Aorta (tissue), 5 donors: ENCODE data around the gene CCNI. TPM values are rescaled to one million over a fixed set of nuclear protein-coding genes. Genes with fewer than 3 reads are reported as not detected.

Source experiments
- ATAC-seq: fragments of 200-7000 bp; cut with Tn5 transposase; one replicate; pipeline ENCODE4 v1.9.1; 2022; ENCODE audit warnings: moderate library complexity; ENCODE audit not compliant: low FRiP score
- DNase-seq, 2 donors: peaks; one replicate each; pipeline ENCODE4 v3.0.0-alpha.2; 2020
- H3K27ac ChIP-seq, 2 donors: one replicate each; pipeline ENCODE4 v1.5.1; 2013; ENCODE audit warnings: low read length in 2 of 2, mild to moderate bottlenecking in 2 of 2, moderate library complexity in 2 of 2, control low read depth in 1 of 2, inconsistent platforms in 1 of 2, low read depth in 1 of 2
- H3K27me3 ChIP-seq, 2 donors: one replicate each; pipeline ENCODE4 v1.6.1; 2013; ENCODE audit warnings: control low read depth in 1 of 2, low read length in 1 of 2, mild to moderate bottlenecking in 1 of 2, moderate library complexity in 1 of 2; ENCODE audit not compliant: insufficient read depth in 2 of 2, control insufficient read depth in 1 of 2
- H3K36me3 ChIP-seq, 2 donors: one replicate each; pipeline ENCODE4 v1.6.1; 2013; ENCODE audit warnings: control low read depth in 1 of 2, low read length in 1 of 2, mild to moderate bottlenecking in 1 of 2; ENCODE audit not compliant: insufficient read depth in 2 of 2, control insufficient read depth in 1 of 2
- H3K4me1 ChIP-seq, 2 donors: one replicate each; pipeline ENCODE4 v1.6.1; 2013; ENCODE audit warnings: low read length in 2 of 2, control low read depth in 1 of 2, mild to moderate bottlenecking in 1 of 2, moderate library complexity in 1 of 2; ENCODE audit not compliant: insufficient read depth in 2 of 2, control insufficient read depth in 1 of 2
- H3K4me3 ChIP-seq, 2 donors: one replicate each; pipeline ENCODE4 v1.5.1; 2013; ENCODE audit warnings: low read length in 2 of 2, control low read depth in 1 of 2, mild to moderate bottlenecking in 1 of 2
- H3K9me3 ChIP-seq: one replicate; pipeline ENCODE4 v1.6.1; 2013; ENCODE audit warnings: mild to moderate bottlenecking, low read length; ENCODE audit not compliant: control insufficient read depth
- WGBS, 2 donors: extraction: QIAGEN DNeasy Blood & Tissue Kit; methylation state at CpG; one replicate each; pipeline ENCODE4 v1.1.7; 2013; 5-methylcytosine and 5-hydroxymethylcytosine counted together
- intact Hi-C, 2 donors: fragments of 100-400 bp; cut with DNase I; formaldehyde crosslinking; loops; one replicate each; pipeline versions ENCODE4 v1.14.2 to v1.15.0; 2022
- polyA plus RNA-seq, 2 donors: library from polyadenylated mRNA; stranded (reverse); fragments of 200-250 nt; gene quantifications; one replicate each; pipeline ENCODE4 v1.2.3, GENCODE V29; 2013
- total RNA-seq, 2 donors: library from RNA; stranded (reverse); fragmentation: NEBNext Ultra II Directional; extraction: Animal tissue kit (Norgen Biotek cat#: 25700); gene quantifications; one replicate each; pipeline ENCODE4 v1.2.1, GENCODE V29; 2021
- donor health status: healthy with polysubstance abuse.
- donor health status: Bipolar disorder and iron deficiency.
- donor health status: DM: no; HTN: no; CAD: no.
- donor health status: DM: no; HTN: no; CAD: no.
- donor health status: DM: yes; HTN: yes; CAD: no.

CCNI gene
- total and polyA plus RNA-seq, 4 donors: 297 to 633 (median 410) TPM

- WGBS, 2 donors: 80 to 88% methylated on average over 1 of the region's 1 CpG
- H3K9me3 ChIP-seq: no peaks in the 10 kb centered on the region
- no peaks in the 10 kb centered on the region for H3K4me1 ChIP-seq
- ATAC-seq (no peak), DNase-seq (no peak)
- intact Hi-C loops: no loop called here
- no peaks in the 10 kb centered on the region for H3K36me3 ChIP-seq
- H3K27me3 ChIP-seq: no peaks in the 10 kb centered on the region
- no peak overlapping the region for H3K4me3 ChIP-seq
- H3K27ac ChIP-seq: no peak overlapping the region
Observed at GRCh38 chr4:77110730-77111129, 34.9 kb upstream of the CCNI start.

DNA sequence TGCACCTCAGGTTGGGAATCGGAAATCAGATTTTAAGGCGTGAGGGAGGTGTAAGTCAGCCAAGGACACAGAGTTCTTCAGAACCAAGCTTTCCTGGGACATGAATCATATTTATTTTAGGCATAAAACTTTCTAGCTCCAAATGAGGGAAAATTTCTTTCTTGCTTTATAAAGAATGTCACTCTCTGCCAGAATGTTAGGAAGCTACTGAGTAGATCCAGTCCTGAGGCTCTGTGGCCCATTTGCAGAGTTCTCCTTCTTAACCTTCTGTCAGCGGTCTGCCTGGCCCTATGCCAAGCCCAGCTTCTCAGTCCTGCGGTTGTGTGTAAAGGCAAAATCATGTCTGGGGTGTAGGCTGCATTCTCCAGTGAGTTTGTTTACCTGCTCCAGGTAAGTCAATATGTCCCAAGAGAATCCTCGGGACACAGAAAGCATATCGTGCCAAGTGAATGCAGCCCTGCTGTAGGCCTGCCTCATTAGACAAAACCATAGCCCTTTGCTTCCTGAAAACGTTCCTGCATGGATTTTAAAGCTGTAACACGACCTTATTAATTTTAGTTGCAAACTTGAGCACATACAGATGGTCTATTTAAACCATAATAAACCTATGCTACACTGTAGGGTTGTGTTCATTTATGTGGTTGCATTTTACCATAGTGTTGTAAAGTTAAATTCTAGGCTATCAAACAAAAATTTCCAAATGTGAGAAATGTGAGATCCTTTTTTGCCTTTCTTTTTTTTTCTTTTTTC lies 29.2 kb upstream of the CCNI start:
- Histone ChIP-seq H3K4me3 (no peak overlapping the region), H3K27me3 (no peaks in the 10 kb centered on the region), H3K36me3 (no peaks in the 10 kb centered on the region), H3K4me1 (peaks cover 0 to 2% of the 10 kb centered on the region in 2 donors), H3K27ac (peak overlapping the region; percentile 97 to 99), H3K9me3 (no peaks in the 10 kb centered on the region)
- 4 to 5% methylated on average over 8 of the region's 8 CpGs for WGBS, 2 donors
- intact Hi-C loops: loop anchor here in 1 of 2 donors (2.0 kb wide), 1 partner anchor 52 kb away; the partner anchor contains the start of gene CCNG2
- peak; percentile 86 to 93 for DNase-seq
- ATAC-seq: peak; percentile 74

GRCh38 chr4:77104388-77104787 lies 28.6 kb upstream of the CCNI start:
- H3K4me3 ChIP-seq: no peak overlapping the region
- DNase-seq: no peak
- H3K27ac ChIP-seq: peak overlapping the region in 1 of 2 donors; percentile 40
- peaks cover 0 to 2% of the 10 kb centered on the region in 2 donors for H3K4me1 ChIP-seq
- intact Hi-C loops: loop anchor here in 1 of 2 donors (2.0 kb wide), 1 partner anchor 52 kb away; the partner anchor contains the start of gene CCNG2
- WGBS, 2 donors: 83 to 88% methylated on average over 1 of the region's 1 CpG
- ATAC-seq: no peak
- H3K27me3 ChIP-seq: no peaks in the 10 kb centered on the region
- no peaks in the 10 kb centered on the region for H3K36me3 ChIP-seq
- H3K9me3 ChIP-seq: no peaks in the 10 kb centered on the region

GRCh38 chr4:77100234-77100633 lies 24.4 kb upstream of the CCNI start:
- Histone ChIP-seq H3K9me3 (no peaks in the 10 kb centered on the region), H3K27ac (no peak overlapping the region), H3K4me3 (no peak overlapping the region), H3K4me1 (no peaks in the 10 kb centered on the region), H3K27me3 (no peaks in the 10 kb centered on the region), H3K36me3 (no peaks in the 10 kb centered on the region)
- intact Hi-C loops: no loop called here
- ATAC-seq: no peak
- no peak for DNase-seq
- WGBS, 2 donors: 42 to 62% methylated on average over 2 of the region's 2 CpGs

DNA sequence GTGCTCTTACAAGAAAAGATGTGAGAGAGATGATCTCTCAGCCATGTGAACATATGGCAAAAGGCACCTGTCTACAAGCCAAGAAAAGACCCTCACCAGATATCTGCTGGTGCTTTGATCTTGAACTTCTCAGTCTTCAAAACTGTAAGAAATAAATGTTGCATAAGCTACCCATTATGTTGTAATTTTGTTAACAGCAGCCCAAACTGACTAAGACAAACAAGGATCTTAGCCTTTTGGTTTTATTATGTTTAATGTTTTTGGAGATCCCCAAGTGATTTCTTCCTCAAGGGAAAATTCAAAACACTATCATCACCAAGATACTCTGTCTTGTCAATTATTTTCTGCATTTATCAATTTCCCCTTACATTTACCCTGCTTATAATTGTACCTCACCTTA lies 21.8 kb upstream of the CCNI start:
- ATAC-seq: no peak
- Histone ChIP-seq H3K9me3 (no peaks in the 10 kb centered on the region), H3K36me3 (no peaks in the 10 kb centered on the region), H3K27ac (no peak overlapping the region), H3K27me3 (no peaks in the 10 kb centered on the region), H3K4me1 (peaks cover 0 to 2% of the 10 kb centered on the region in 2 donors), H3K4me3 (no peak overlapping the region)
- no peak for DNase-seq
- intact Hi-C loops: loop anchor here (2.0 to 5.0 kb wide), 3 partner anchors 60 to 105 kb away; partner anchors contain the start of gene CCNG2 (in 1 of the 2)

DNA sequence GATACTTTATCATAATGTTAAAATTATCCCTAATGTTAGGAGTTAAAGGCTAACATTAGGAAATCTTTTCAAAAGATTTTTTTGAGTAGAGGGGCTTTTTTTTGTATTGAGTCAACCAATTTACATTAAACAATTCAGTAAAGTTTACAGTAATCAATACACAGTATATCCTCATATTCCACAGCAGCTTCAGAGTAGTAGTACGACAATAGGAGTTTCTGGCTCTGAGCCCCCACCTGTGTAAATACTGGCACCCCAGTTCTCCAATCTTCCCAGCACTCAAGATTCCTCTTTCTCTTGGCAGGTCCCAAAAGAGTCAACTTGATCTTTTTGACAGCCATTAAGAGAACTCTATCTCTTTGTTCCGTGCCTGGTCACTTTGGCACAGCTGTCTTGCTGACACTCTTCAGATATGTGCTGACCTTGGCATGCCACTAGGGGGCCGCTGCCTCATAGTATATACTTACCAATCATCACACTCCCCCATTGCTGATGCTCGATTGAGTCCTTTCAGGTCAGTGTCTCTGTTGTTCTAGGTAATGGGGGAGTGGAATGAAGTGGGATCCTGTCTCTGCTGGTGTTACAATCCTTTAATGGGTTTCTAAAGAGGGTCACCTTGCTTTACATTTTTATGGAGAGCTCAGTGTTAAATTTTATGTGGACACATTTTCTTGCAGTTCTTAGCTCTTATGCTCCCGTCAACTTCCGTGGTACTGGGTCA lies 19.5 kb upstream of the CCNI start:
- peak; percentile 85 to 90 for DNase-seq
- WGBS, 2 donors: 23 to 27% methylated on average over 6 of the region's 6 CpGs
- Histone ChIP-seq H3K27me3 (no peaks in the 10 kb centered on the region), H3K9me3 (no peaks in the 10 kb centered on the region), H3K4me1 (peaks cover 0 to 3% of the 10 kb centered on the region in 2 donors), H3K36me3 (no peaks in the 10 kb centered on the region), H3K4me3 (no peak overlapping the region), H3K27ac (no peak overlapping the region)
- peak; percentile 91 for ATAC-seq
- intact Hi-C loops: loop anchor here in 1 of 2 donors (5.0 kb wide), 2 partner anchors 62 to 107 kb away; partner anchors contain the start of gene CCNG2

DNA sequence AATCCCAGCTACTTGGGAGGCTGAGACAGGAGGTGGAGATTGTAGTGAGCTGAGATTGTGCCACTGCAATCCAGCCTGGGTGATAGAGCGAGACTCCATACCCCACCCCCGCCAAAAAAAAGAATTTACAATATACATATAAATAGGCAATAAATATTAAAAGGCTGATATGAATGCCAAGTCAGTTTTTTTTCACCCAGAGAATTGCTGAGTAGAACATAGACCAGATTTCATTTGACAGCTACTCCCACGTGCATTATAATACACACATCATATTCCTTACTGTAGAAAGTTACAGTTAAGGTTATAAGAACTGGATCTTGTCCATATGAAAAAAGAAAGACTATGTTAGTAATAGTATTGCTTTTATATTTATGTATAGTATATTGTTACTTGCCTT lies 18.7 kb upstream of the CCNI start:
- Histone ChIP-seq H3K4me1 (peaks cover 0 to 3% of the 10 kb centered on the region in 2 donors), H3K27ac (no peak overlapping the region), H3K9me3 (no peaks in the 10 kb centered on the region), H3K27me3 (no peaks in the 10 kb centered on the region), H3K4me3 (no peak overlapping the region), H3K36me3 (no peaks in the 10 kb centered on the region)
- DNase-seq (no peak), ATAC-seq (no peak)
- WGBS, 2 donors: 93 to 95% methylated on average over 3 of the region's 3 CpGs
- intact Hi-C loops: no loop called here

DNA sequence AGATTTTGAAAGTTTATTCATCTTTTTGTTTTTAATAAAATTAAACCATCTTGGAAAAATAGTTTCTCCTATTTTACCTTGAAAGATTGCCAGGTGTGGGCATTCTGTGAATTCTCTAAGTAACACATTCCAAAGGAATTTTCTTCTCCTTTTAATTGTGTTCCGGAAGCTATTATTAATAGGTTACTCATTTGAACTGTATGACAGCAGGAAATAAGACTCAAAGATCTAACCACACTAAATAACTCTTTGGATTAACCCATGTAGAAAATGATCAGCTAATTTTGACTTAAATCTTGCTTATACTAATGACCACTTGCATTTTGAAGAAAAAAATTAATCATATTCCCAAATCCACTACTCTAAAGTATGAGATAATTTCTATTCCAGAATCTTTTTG lies 17.6 kb upstream of the CCNI start:
- peaks cover 0 to 3% of the 10 kb centered on the region in 2 donors for H3K4me1 ChIP-seq
- WGBS, 2 donors: 76 to 89% methylated on average over 1 of the region's 1 CpG
- H3K27me3 ChIP-seq: no peaks in the 10 kb centered on the region
- ATAC-seq: no peak
- no peaks in the 10 kb centered on the region for H3K36me3 ChIP-seq
- H3K27ac ChIP-seq: no peak overlapping the region
- intact Hi-C loops: no loop called here
- no peak for DNase-seq
- H3K4me3 ChIP-seq: no peak overlapping the region
- H3K9me3 ChIP-seq: no peaks in the 10 kb centered on the region
